HUES48 (cell line): ENCODE results near the gene PIEZO2.
"Not testable (repeated sequence)": the region's sequence is repeated elsewhere in the genome, so short reads cannot be mapped to it uniquely, and the experiment has no call there.

Experiments used
- H3K27ac ChIP-seq: one replicate; pipeline ENCODE4 v1.7.0; 2013; ENCODE audit warnings: low read depth, low read length, inconsistent platforms
- H3K27me3 ChIP-seq: 2 replicates; pipeline ENCODE4 v1.6.1; 2013; ENCODE audit warnings: mild to moderate bottlenecking, low read length; ENCODE audit not compliant: control insufficient read depth, insufficient read depth
- H3K36me3 ChIP-seq: 2 replicates; pipeline ENCODE4 v1.6.1; 2013; ENCODE audit warnings: low read length; ENCODE audit not compliant: control insufficient read depth, insufficient read depth
- H3K4me1 ChIP-seq: 2 replicates; pipeline ENCODE4 v1.6.1; 2013; ENCODE audit warnings: mild to moderate bottlenecking, low read length; ENCODE audit not compliant: control insufficient read depth, insufficient read depth
- H3K4me3 ChIP-seq: 2 replicates; pipeline ENCODE4 v1.5.1; 2013; ENCODE audit warnings: mild to moderate bottlenecking, low read depth, low read length
- H3K9ac ChIP-seq: 2 replicates; pipeline ENCODE4 v1.6.1; 2013; ENCODE audit warnings: mild to moderate bottlenecking, low read depth, low read length, moderate library complexity
- H3K9me3 ChIP-seq: 2 replicates; pipeline ENCODE4 v1.6.1; 2013; ENCODE audit warnings: low read length; ENCODE audit not compliant: control insufficient read depth, insufficient read depth

PIEZO2 gene

DNA sequence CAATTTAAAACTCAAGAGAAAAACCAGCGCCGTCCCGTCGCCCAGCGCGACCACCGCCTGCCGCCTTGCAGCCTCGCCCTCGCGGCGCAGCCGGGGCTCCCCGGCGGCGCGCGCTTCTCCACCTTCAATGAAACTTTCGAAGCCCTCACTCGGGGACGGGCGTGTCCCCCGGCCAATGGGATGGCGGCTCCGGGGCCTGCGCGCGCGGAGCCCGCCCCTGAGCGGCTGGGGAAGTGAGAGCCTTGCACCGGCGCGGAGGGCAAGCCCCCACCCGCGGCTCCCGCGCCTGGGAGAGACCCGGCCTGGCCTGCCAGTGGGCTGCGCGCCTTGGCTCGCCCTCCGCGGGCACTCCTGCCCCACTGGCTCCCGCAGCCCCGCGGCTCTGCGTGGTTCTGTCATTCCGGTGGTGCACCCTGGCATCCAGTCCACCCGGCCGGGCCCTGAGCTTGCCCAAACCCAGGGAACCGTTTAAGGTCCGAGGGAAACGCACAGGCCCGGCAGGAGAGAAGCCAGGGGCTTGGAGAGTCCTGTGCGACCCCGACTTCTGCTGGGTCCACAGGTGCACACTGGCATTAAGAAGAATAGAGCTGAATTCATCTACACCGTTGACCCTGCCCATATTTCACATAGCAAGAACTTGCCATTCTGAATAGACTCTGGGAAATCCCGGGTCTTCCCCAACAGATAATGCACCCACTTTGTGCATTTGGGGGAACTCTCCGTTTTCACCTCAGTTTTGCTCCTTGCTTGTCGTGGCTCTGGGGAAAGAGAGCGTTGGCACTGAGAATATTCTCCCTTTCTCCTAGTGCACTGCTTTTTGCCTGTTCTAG, at the start of gene PIEZO2:
TSS of gene PIEZO2 (minus strand) at position 129 of the 830 bp plus-strand sequence. CDS start 981 bp downstream, outside the sequence.
- Histone ChIP-seq H3K4me3 (peak within 1 kb of the TSS; percentile 64), H3K4me1 (peaks cover 44% of the 10 kb centered on the region), H3K27ac (no peak within 1 kb of the TSS), H3K9ac (no peak within 1 kb of the TSS; the same call in 1 of the 2 replicates), H3K36me3 (no peaks in the 10 kb centered on the region), H3K27me3 (peaks cover 73% of the 10 kb centered on the region), H3K9me3 (no peaks in the 10 kb centered on the region)

- H3K4me3 ChIP-seq: no peak overlapping the region
- H3K9me3 ChIP-seq: no peaks in the 10 kb centered on the region
- no peaks in the 10 kb centered on the region for H3K36me3 ChIP-seq
- no peak overlapping the region for H3K27ac ChIP-seq
- H3K27me3 ChIP-seq: no peaks in the 10 kb centered on the region
- H3K4me1 ChIP-seq: no peaks in the 10 kb centered on the region
- no peak overlapping the region for H3K9ac ChIP-seq
Measured at GRCh38 chr18:11183637-11184036, 34.3 kb upstream of the PIEZO2 start.

GRCh38 chr18:11181629-11182028, 32.3 kb upstream of the PIEZO2 start:
- not testable (repeated sequence) for H3K27me3 ChIP-seq, H3K36me3 ChIP-seq, H3K27ac ChIP-seq, H3K9me3 ChIP-seq, H3K4me1 ChIP-seq, H3K4me3 ChIP-seq, H3K9ac ChIP-seq

DNA sequence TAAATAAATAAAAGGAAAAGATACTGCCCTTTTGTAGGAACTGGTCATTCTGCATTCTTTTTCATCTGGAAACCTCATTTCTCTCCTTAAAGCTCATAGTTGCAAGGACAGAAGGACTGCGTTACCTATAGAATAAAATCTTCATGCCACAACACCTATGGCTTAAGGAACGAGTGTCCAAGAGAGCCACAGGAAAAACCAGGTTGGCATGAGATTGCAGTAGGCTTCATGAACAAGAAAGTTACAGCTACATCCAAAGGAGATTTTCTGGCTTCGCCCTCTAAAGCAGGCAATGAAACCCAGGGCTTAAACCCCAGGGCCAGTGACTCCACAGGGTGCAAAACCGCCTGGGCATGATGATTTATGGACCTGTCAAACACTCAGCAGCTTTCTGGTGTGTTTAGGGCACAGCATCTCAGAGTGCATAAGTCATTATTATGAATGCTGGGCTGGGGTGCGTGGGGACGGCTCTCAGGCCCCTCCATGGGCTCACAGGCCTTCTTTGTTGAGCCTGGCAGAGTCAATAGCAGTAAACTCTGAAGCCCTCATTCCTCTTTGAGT, 30.7 kb upstream of the PIEZO2 start:
- Histone ChIP-seq H3K36me3 (no peaks in the 10 kb centered on the region), H3K4me3 (no peak overlapping the region), H3K27ac (no peak overlapping the region), H3K27me3 (no peaks in the 10 kb centered on the region), H3K9me3 (no peaks in the 10 kb centered on the region), H3K4me1 (no peaks in the 10 kb centered on the region), H3K9ac (no peak overlapping the region)

- no peaks in the 10 kb centered on the region for H3K27me3 ChIP-seq
- H3K4me3 ChIP-seq: no peak overlapping the region
- no peaks in the 10 kb centered on the region for H3K9me3 ChIP-seq
- H3K4me1 ChIP-seq: no peaks in the 10 kb centered on the region
- no peak overlapping the region for H3K27ac ChIP-seq
- H3K36me3 ChIP-seq: no peaks in the 10 kb centered on the region
- no peak overlapping the region for H3K9ac ChIP-seq
Measured at GRCh38 chr18:11178951-11179549, 29.7 kb upstream of the PIEZO2 start.

DNA sequence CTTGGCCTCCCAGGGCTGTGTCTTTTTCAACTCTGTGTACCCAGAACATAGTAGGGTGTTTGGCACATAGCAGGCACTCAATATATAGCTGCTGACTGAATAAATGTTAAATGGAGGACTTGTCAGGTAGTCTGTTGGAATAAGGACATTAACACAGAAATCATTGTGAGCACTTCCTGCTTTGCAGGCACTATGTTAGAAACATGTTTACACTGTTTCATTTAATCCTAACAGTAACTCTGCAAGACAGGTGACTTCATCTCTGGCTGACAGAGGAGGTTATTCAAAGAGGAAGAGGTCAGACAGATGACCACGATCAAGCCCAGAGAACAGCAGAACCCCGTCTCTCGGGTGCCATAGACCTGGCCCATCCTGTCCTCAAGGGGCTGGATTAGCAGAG, 28.0 kb upstream of the PIEZO2 start:
- no peak overlapping the region for H3K4me3 ChIP-seq
- no peaks in the 10 kb centered on the region for H3K4me1 ChIP-seq
- no peak overlapping the region for H3K9ac ChIP-seq
- no peaks in the 10 kb centered on the region for H3K27me3 ChIP-seq
- no peaks in the 10 kb centered on the region for H3K36me3 ChIP-seq
- no peaks in the 10 kb centered on the region for H3K9me3 ChIP-seq
- H3K27ac ChIP-seq: no peak overlapping the region

DNA sequence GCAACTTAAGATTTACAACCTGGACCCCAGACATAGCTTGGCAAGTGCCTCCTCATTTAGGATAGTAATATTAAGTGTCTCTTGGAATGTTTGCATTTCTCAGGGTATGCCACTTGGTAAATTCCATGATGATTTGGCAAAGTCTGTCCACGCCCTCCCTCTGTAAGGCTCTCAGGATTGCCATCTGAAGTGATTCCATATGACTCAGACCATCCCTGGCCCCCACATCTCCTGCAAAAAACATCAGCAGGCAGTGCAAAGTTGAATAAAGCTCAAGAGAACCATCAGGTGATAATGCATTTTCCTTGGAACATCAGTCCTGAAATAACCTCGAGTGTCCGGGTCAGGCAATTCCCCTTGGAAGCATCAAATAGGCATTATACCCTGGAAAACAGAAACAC, 27.1 kb upstream of the PIEZO2 start:
- no peak overlapping the region for H3K4me3 ChIP-seq
- H3K27me3 ChIP-seq: no peaks in the 10 kb centered on the region
- H3K4me1 ChIP-seq: no peaks in the 10 kb centered on the region
- H3K9me3 ChIP-seq: no peaks in the 10 kb centered on the region
- H3K9ac ChIP-seq: no peak overlapping the region
- H3K27ac ChIP-seq: no peak overlapping the region
- H3K36me3 ChIP-seq: no peaks in the 10 kb centered on the region

DNA sequence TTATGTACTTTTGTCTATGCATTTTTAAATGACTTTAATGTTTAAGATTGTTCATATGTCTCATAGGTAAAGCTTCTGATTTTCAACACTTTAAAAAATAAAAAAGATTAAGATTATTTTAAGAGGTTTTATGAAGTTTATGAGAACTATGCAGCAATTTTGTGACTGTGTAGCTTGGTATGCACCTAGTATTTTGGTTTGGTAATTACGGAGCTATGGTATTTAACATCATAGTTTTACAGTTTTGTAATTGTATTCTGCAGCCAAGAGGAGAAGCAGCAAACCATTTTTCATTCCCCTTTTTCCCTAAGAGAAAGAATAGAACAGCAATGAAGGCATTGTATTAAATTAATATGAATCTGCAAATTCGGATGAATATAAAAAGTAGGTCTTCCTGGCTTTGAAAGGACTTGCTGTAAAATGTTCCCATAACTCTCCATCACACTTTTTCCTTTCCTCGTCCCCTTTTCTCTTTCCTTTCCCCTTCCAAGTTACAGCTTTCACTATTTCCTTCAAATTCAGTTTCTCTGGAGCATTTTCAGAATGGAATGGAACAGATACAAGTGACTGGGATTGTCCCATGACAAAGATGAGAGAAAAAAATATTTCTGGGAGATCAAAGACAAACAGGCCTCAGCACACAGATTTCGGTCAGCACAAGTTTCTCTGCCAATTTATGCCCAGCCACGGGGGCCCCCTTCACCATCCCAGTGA, 26.1 kb upstream of the PIEZO2 start:
- no peaks in the 10 kb centered on the region for H3K9me3 ChIP-seq
- no peaks in the 10 kb centered on the region for H3K27me3 ChIP-seq
- no peaks in the 10 kb centered on the region for H3K4me1 ChIP-seq
- H3K36me3 ChIP-seq: no peaks in the 10 kb centered on the region
- no peak overlapping the region for H3K4me3 ChIP-seq
- no peak overlapping the region for H3K9ac ChIP-seq
- no peak overlapping the region for H3K27ac ChIP-seq

GRCh38 chr18:11174179-11174578, 24.8 kb upstream of the PIEZO2 start:
- H3K4me1 ChIP-seq, H3K9me3 ChIP-seq, H3K9ac ChIP-seq: not testable (repeated sequence)

GRCh38 chr18:11167778-11168177, 18.4 kb upstream of the PIEZO2 start:
- peaks cover 44% of the 10 kb centered on the region for H3K27me3 ChIP-seq
- H3K4me3 ChIP-seq: no peak overlapping the region
- no peak overlapping the region for H3K27ac ChIP-seq
- H3K9me3 ChIP-seq: no peaks in the 10 kb centered on the region
- 0 out of 2 replicates have a peak, but pooled peaks cover 6% of the 10 kb centered on the region for H3K4me1 ChIP-seq
- H3K9ac ChIP-seq: no peak overlapping the region
- H3K36me3 ChIP-seq: no peaks in the 10 kb centered on the region

More at GRCh38 chr18:11174179-11174578, 24.8 kb upstream of the PIEZO2 start:
- H3K27ac ChIP-seq, H3K36me3 ChIP-seq, H3K4me3 ChIP-seq, H3K27me3 ChIP-seq: not testable (repeated sequence)
